ENCODE results near the gene PLD3. TPM values are rescaled to one million over a fixed set of nuclear protein-coding genes. Genes with fewer than 3 reads are reported as not detected.

Gene PLD3
- total RNA-seq, 1 donor from 2014 or later: 156 TPM

GRCh38 chr19:40370997-40371801 is 22.7 kb downstream of the PLD3 start:
- H3K4me1 ChIP-seq: peaks cover 6% of the 10 kb centered on the region
- H3K36me3 ChIP-seq: peaks cover 87% of the 10 kb centered on the region
- H3K4me3 ChIP-seq: no peak overlapping the region
- no peaks in the 10 kb centered on the region for H3K27me3 ChIP-seq (ENCODE audit: low read depth)
- no peak overlapping the region for H3K27ac ChIP-seq (replicated peaks)
- no peaks in the 10 kb centered on the region for H3K9me3 ChIP-seq (replicated peaks)
- no peak for DNase-seq
- TF ChIP-seq, protein P1, sequence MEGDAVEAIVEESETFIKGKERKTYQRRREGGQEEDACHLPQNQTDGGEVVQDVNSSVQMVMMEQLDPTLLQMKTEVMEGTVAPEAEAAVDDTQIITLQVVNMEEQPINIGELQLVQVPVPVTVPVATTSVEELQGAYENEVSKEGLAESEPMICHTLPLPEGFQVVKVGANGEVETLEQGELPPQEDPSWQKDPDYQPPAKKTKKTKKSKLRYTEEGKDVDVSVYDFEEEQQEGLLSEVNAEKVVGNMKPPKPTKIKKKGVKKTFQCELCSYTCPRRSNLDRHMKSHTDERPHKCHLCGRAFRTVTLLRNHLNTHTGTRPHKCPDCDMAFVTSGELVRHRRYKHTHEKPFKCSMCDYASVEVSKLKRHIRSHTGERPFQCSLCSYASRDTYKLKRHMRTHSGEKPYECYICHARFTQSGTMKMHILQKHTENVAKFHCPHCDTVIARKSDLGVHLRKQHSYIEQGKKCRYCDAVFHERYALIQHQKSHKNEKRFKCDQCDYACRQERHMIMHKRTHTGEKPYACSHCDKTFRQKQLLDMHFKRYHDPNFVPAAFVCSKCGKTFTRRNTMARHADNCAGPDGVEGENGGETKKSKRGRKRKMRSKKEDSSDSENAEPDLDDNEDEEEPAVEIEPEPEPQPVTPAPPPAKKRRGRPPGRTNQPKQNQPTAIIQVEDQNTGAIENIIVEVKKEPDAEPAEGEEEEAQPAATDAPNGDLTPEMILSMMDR (IDR thresholded peaks at IDR 0.05; ENCODE audit: borderline replicate concordance): no peak
- intact Hi-C loops (cut with micrococcal nuclease): no loop called here

DNA sequence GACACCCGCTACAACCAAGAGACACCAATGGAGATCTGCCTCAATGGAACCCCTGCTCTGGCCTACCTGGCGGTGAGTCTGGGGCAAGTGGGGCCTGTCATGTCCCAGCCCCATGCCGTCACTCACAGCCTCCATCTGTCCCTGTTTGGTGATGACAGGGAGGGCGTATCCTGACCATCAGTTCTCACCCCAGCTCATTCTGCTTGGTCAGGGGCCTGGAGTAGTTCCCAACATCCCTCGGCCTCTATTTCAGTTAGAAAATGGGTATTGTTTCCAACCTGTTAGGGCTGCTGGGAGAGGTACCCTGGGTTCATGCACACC is 23.3 kb downstream of the PLD3 start:
- no peak overlapping the region for H3K27ac ChIP-seq (replicated peaks)
- H3K36me3 ChIP-seq: peaks cover 89% of the 10 kb centered on the region
- no peaks in the 10 kb centered on the region for H3K9me3 ChIP-seq (replicated peaks)
- intact Hi-C loops (cut with micrococcal nuclease): no loop called here
- H3K27me3 ChIP-seq (ENCODE audit: low read depth): no peaks in the 10 kb centered on the region
- DNase-seq: no peak
- no peaks in the 10 kb centered on the region for H3K4me1 ChIP-seq
- no peak overlapping the region for H3K4me3 ChIP-seq
- TF ChIP-seq, protein P1 (IDR thresholded peaks at IDR 0.05; ENCODE audit: borderline replicate concordance): no peak

DNA sequence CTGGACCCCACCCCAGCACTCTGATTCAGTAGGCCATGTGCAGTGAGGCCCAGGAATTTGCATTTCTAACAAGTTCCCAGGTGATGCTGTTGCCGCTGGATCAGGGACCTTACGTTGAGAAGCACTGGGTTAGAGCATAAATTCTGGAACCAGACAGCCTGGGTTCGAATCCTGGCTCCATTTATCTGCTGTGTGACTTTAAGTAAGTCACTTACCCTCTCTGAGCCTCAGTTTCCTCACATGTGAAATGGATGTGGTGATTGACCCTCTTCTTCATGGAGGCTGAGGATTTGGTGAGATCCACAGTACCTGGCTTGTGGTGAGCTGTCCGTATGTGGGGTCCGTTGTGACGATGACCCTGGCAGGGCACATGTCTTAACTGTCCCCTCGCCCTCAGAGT is 25.6 kb downstream of the PLD3 start:
- Histone ChIP-seq H3K27me3 (ENCODE audit: low read depth) (no peaks in the 10 kb centered on the region), H3K4me1 (no peaks in the 10 kb centered on the region), H3K27ac (replicated peaks) (no peak overlapping the region), H3K9me3 (replicated peaks) (no peaks in the 10 kb centered on the region), H3K4me3 (no peak overlapping the region), H3K36me3 (peaks cover 85% of the 10 kb centered on the region)
- no peak for DNase-seq
- intact Hi-C loops (cut with micrococcal nuclease): no loop called here
- TF ChIP-seq, protein P1 (IDR thresholded peaks at IDR 0.05; ENCODE audit: borderline replicate concordance): no peak

DNA sequence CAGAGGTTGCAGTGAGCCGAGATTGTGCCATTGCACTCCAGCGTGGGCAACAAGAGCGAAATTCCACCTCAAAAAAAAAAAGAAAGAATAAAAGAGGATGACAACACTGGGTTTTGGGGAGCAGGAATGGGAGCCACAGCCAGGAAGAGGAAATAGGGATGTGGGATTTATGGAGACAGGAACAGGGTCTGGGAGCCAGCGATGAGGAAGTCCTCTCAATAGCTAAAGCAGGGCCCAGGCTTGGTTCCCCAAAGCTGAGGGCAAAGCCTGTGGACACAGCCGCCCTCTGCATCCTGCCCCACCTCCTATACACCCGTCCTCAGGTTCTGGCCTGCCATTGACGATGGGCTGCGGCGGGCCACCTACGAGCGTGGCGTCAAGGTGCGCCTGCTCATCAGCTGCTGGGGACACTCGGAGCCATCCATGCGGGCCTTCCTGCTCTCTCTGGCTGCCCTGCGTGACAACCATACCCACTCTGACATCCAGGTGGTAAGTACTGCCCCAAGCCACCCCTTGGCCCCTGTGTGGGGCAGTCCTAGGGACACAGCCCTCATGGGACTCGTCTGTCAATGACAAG is 27.9 kb downstream of the PLD3 start:
- Histone ChIP-seq H3K4me1 (no peaks in the 10 kb centered on the region), H3K36me3 (peaks cover 70% of the 10 kb centered on the region), H3K27ac (replicated peaks) (no peak overlapping the region), H3K4me3 (no peak overlapping the region), H3K9me3 (replicated peaks) (no peaks in the 10 kb centered on the region), H3K27me3 (ENCODE audit: low read depth) (no peaks in the 10 kb centered on the region)
- TF ChIP-seq, protein P1 (IDR thresholded peaks at IDR 0.05; ENCODE audit: borderline replicate concordance): no peak
- no peak for DNase-seq
- intact Hi-C loops (cut with micrococcal nuclease): no loop called here

- Histone ChIP-seq H3K27me3 (ENCODE audit: low read depth) (no peaks in the 10 kb centered on the region), H3K27ac (replicated peaks) (no peak overlapping the region), H3K4me3 (no peak overlapping the region), H3K36me3 (peaks cover 54% of the 10 kb centered on the region), H3K4me1 (no peaks in the 10 kb centered on the region), H3K9me3 (replicated peaks) (no peaks in the 10 kb centered on the region)
- TF ChIP-seq, protein P1 (IDR thresholded peaks at IDR 0.05; ENCODE audit: borderline replicate concordance): no peak
- intact Hi-C loops (cut with micrococcal nuclease): no loop called here
- no peak for DNase-seq
These were observed 29.4 kb downstream of the PLD3 start for GRCh38 chr19:40377876-40378385.
